ENCODE results near the gene ADAMTSL3.

The ADAMTSL3 gene

GRCh38 chr15:83717010-83717409 is 63.1 kb downstream of the ADAMTSL3 start:
- no peak overlapping the region for H3K27ac ChIP-seq
- TF ChIP-seq, protein P1, sequence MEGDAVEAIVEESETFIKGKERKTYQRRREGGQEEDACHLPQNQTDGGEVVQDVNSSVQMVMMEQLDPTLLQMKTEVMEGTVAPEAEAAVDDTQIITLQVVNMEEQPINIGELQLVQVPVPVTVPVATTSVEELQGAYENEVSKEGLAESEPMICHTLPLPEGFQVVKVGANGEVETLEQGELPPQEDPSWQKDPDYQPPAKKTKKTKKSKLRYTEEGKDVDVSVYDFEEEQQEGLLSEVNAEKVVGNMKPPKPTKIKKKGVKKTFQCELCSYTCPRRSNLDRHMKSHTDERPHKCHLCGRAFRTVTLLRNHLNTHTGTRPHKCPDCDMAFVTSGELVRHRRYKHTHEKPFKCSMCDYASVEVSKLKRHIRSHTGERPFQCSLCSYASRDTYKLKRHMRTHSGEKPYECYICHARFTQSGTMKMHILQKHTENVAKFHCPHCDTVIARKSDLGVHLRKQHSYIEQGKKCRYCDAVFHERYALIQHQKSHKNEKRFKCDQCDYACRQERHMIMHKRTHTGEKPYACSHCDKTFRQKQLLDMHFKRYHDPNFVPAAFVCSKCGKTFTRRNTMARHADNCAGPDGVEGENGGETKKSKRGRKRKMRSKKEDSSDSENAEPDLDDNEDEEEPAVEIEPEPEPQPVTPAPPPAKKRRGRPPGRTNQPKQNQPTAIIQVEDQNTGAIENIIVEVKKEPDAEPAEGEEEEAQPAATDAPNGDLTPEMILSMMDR (IDR thresholded peaks at IDR 0.05), result no peak
- TF ChIP-seq ZFX (IDR thresholded peaks at IDR 0.05; ENCODE audit: borderline replicate concordance), result no peak

DNA sequence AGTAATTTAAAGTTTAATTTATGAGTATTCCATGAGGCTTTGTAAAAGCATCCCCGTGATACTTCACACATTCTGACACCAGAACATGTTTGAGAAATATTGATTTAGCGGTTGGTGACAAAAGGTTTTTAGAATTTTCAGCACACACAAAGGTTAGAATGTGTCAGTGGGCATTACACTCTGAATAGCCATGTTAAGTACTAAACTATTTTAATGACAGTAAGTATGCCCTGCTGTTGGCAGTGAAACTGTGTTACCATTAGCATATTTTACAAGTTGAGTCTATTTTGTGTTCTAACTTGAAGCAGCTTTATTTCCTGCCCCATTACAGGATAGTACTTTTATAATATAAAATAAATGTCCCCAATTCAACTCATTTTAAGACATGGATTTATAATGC is 66.5 kb downstream of the ADAMTSL3 start:
- H3K27ac ChIP-seq, result no peak overlapping the region
- TF ChIP-seq ZFX (IDR thresholded peaks at IDR 0.05; ENCODE audit: borderline replicate concordance), result no peak
- TF ChIP-seq, protein P1 (IDR thresholded peaks at IDR 0.05), result no peak

- no peak overlapping the region for H3K27ac ChIP-seq
- TF ChIP-seq ZFX (IDR thresholded peaks at IDR 0.05; ENCODE audit: borderline replicate concordance), result no peak
- TF ChIP-seq, protein P1 (IDR thresholded peaks at IDR 0.05), result no peak
Measured at GRCh38 chr15:83721031-83721430, 67.1 kb downstream of the ADAMTSL3 start.

- TF ChIP-seq ZFX (IDR thresholded peaks at IDR 0.05; ENCODE audit: borderline replicate concordance), result no peak
- no peak overlapping the region for H3K27ac ChIP-seq
Measured at GRCh38 chr15:83721981-83722380, 68.1 kb downstream of the ADAMTSL3 start.

DNA sequence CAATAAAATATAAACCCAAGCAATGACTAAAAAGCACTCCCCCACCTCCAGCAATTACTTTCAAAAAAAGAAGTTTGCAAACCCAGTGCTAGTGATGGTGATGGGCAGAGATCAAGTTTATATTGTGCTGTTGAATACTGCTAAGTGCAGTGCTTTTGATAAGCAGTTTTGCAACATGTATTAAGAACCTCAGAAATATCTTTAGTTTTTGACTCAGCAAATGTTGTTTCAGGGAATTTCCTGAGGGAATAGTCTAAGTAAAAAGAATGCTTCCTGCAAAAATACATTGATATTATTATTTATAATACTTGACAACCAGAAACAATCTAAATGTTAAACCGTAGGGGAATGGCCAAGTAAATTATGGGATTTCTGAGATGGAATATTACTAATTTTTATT is 69.3 kb downstream of the ADAMTSL3 start:
- no peak overlapping the region for H3K27ac ChIP-seq
- no peak for TF ChIP-seq ZFX (IDR thresholded peaks at IDR 0.05; ENCODE audit: borderline replicate concordance)
- TF ChIP-seq, protein P1 (IDR thresholded peaks at IDR 0.05), result no peak

DNA sequence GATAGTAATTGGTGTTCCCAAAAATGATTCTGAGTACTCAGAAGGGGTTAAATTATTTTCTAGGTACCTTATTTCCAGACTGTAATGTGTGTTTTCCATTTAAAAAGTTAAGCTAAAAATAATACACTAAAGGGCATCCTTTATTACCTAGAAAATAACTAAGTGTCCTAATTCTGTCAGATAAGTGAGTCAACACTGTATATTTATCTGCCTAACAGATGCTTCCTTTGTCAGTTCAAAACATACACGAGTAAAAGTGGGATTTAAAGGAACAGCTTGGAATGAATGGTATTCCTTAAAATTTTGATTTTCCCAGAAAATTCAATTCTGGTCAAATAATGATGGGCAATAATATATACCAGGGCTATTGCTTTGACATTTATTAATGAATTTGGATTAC is 78.3 kb downstream of the ADAMTSL3 start:
- TF ChIP-seq ZFX (IDR thresholded peaks at IDR 0.05; ENCODE audit: borderline replicate concordance), result no peak
- TF ChIP-seq, protein P1 (IDR thresholded peaks at IDR 0.05), result no peak
- H3K27ac ChIP-seq, result no peak overlapping the region

GRCh38 chr15:83732770-83733169 is 78.8 kb downstream of the ADAMTSL3 start:
- no peak overlapping the region for H3K27ac ChIP-seq
- TF ChIP-seq ZFX (IDR thresholded peaks at IDR 0.05; ENCODE audit: borderline replicate concordance), result no peak
- TF ChIP-seq, protein P1 (IDR thresholded peaks at IDR 0.05), result no peak

DNA sequence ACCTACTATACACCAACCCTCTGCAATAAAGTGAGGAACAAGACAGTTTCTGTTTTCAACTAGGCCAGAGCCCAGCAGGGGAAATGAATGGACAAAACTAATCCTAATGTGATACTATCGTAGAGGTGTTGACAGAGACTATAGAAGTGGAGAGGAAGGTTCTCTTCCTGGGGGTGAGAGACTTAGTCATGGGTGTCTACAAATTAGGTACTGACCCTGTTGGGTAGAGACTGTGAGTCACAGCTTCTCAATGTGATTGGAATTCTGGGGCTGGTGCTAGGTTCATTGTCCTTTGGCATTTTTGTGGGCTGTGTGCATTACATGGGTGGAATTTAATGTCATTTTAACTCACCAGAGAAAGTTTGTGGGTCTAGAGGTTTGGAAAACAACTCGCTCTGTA is 79.3 kb downstream of the ADAMTSL3 start:
- TF ChIP-seq, protein P1 (IDR thresholded peaks at IDR 0.05), result no peak
- TF ChIP-seq ZFX (IDR thresholded peaks at IDR 0.05; ENCODE audit: borderline replicate concordance), result no peak
- H3K27ac ChIP-seq, result no peak overlapping the region
